Endothelial cell (in vitro differentiated cells): ENCODE results near the gene ACCSL. TPM values are rescaled to one million over a fixed set of nuclear protein-coding genes. Genes with fewer than 3 reads are reported as not detected.

Experiments
- DNase-seq: peaks from one replicate; pipeline ENCODE4 v3.0.0; 2021; ENCODE audit warnings: low spot score
- H3K27ac Mint-ChIP-seq: one replicate; pipeline ENCODE4 v1.8.0; 2021; ENCODE audit warnings: mixed read lengths, inconsistent platforms; ENCODE audit not compliant: unreplicated experiment
- H3K27me3 Mint-ChIP-seq: one replicate; pipeline ENCODE4 v1.8.0; 2021; ENCODE audit warnings: mild to moderate bottlenecking, moderate library complexity, mixed read lengths, inconsistent platforms; ENCODE audit not compliant: unreplicated experiment
- H3K36me3 Mint-ChIP-seq: one replicate; pipeline ENCODE4 v1.8.0; 2021; ENCODE audit warnings: mild to moderate bottlenecking, low read depth, mixed read lengths, inconsistent platforms; ENCODE audit not compliant: unreplicated experiment
- H3K4me1 Mint-ChIP-seq: one replicate; pipeline ENCODE4 v1.8.0; 2021; ENCODE audit warnings: mild to moderate bottlenecking, mixed read lengths, inconsistent platforms; ENCODE audit not compliant: unreplicated experiment
- H3K4me3 Mint-ChIP-seq: one replicate; pipeline ENCODE4 v1.8.0; 2021; ENCODE audit warnings: mild to moderate bottlenecking, mixed read lengths, inconsistent platforms; ENCODE audit not compliant: unreplicated experiment
- H3K9me3 Mint-ChIP-seq: one replicate; pipeline ENCODE4 v1.8.0; 2021; ENCODE audit warnings: mixed read lengths, inconsistent platforms; ENCODE audit not compliant: unreplicated experiment
- total RNA-seq: library from RNA; stranded (reverse); fragmentation: NEBNext Ultra II Directional; extraction: Animal tissue kit (Norgen Biotek cat#: 25700); gene quantifications from one replicate; pipeline ENCODE4 v1.2.1, GENCODE V29; 2021; ENCODE audit not compliant: unreplicated experiment
- TF ChIP-seq, protein P1 (sequence below): fragments of 200-600 bp; sonication (generic); IDR thresholded peaks from one replicate; pipeline ENCODE4 v1.5.0; 2021; ENCODE audit warnings: antibody characterized with exemption; ENCODE audit not compliant: unreplicated experiment

The ACCSL gene
- total RNA-seq, 1 donor from 2014 or later: not detected

- no peaks in the 10 kb centered on the region for H3K36me3 Mint-ChIP-seq
- no peak overlapping the region for H3K27ac Mint-ChIP-seq
- H3K27me3 Mint-ChIP-seq: peaks cover 4% of the 10 kb centered on the region
- H3K4me3 Mint-ChIP-seq: no peak overlapping the region
- H3K9me3 Mint-ChIP-seq: no peaks in the 10 kb centered on the region
- no peaks in the 10 kb centered on the region for H3K4me1 Mint-ChIP-seq
- no peak for DNase-seq
- TF ChIP-seq, protein P1, sequence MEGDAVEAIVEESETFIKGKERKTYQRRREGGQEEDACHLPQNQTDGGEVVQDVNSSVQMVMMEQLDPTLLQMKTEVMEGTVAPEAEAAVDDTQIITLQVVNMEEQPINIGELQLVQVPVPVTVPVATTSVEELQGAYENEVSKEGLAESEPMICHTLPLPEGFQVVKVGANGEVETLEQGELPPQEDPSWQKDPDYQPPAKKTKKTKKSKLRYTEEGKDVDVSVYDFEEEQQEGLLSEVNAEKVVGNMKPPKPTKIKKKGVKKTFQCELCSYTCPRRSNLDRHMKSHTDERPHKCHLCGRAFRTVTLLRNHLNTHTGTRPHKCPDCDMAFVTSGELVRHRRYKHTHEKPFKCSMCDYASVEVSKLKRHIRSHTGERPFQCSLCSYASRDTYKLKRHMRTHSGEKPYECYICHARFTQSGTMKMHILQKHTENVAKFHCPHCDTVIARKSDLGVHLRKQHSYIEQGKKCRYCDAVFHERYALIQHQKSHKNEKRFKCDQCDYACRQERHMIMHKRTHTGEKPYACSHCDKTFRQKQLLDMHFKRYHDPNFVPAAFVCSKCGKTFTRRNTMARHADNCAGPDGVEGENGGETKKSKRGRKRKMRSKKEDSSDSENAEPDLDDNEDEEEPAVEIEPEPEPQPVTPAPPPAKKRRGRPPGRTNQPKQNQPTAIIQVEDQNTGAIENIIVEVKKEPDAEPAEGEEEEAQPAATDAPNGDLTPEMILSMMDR: no peak
Observed at GRCh38 chr11:44003736-44004451, 43.9 kb upstream of the ACCSL start.

GRCh38 chr11:44004452-44005062, 43.2 kb upstream of the ACCSL start:
- TF ChIP-seq, protein P1: no peak
- DNase-seq: no peak
- H3K4me1 Mint-ChIP-seq: no peaks in the 10 kb centered on the region
- H3K9me3 Mint-ChIP-seq: no peaks in the 10 kb centered on the region
- no peak overlapping the region for H3K27ac Mint-ChIP-seq
- H3K4me3 Mint-ChIP-seq: no peak overlapping the region
- H3K27me3 Mint-ChIP-seq: peaks cover 4% of the 10 kb centered on the region
- no peaks in the 10 kb centered on the region for H3K36me3 Mint-ChIP-seq

GRCh38 chr11:44005063-44005701, 42.6 kb upstream of the ACCSL start:
- DNase-seq: no peak
- no peaks in the 10 kb centered on the region for H3K4me1 Mint-ChIP-seq
- H3K36me3 Mint-ChIP-seq: no peaks in the 10 kb centered on the region
- H3K27ac Mint-ChIP-seq: no peak overlapping the region
- TF ChIP-seq, protein P1: no peak
- H3K4me3 Mint-ChIP-seq: no peak overlapping the region
- peaks cover 4% of the 10 kb centered on the region for H3K27me3 Mint-ChIP-seq
- H3K9me3 Mint-ChIP-seq: no peaks in the 10 kb centered on the region

DNA sequence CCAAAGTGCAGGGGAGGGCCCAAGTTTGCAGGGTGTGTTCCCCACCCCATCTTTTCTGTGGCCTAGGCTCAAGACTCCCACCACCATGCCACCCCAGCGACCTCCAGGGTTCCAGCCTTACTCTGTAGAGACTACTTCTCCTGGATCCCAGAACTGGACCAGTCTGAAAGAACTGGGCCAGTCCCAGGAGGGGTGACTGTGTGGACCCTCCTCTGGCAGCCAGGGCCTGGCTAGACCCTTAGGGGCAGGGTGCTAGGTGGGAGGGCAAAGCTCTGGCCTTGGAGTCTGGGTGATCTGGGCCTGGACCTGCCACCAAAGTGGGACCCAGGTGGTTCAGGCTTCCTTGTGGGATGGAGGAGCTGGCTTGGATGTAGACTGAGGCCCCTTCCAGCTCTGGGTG, 41.8 kb upstream of the ACCSL start:
- Mint-ChIP-seq H3K9me3 (no peaks in the 10 kb centered on the region), H3K27ac (no peak overlapping the region), H3K36me3 (no peaks in the 10 kb centered on the region), H3K4me1 (no peaks in the 10 kb centered on the region), H3K27me3 (peaks cover 4% of the 10 kb centered on the region), H3K4me3 (no peak overlapping the region)
- no peak for DNase-seq
- TF ChIP-seq, protein P1: no peak

GRCh38 chr11:44006917-44007361, 40.8 kb upstream of the ACCSL start:
- Mint-ChIP-seq H3K27me3 (peaks cover 4% of the 10 kb centered on the region), H3K36me3 (no peaks in the 10 kb centered on the region), H3K9me3 (no peaks in the 10 kb centered on the region), H3K4me1 (no peaks in the 10 kb centered on the region), H3K4me3 (no peak overlapping the region), H3K27ac (no peak overlapping the region)
- TF ChIP-seq, protein P1: no peak
- no peak for DNase-seq
